Esophagus mucosa (tissue), 1 donor: ENCODE results near the gene CETN3. TPM values are rescaled to one million over a fixed set of nuclear protein-coding genes. Genes with fewer than 3 reads are reported as not detected.
"Not testable (repeated sequence)": the region's sequence is repeated elsewhere in the genome, so short reads cannot be mapped to it uniquely, and the experiment has no call there.

Experiments used
- ATAC-seq: fragments of 200-7000 bp; cut with Tn5 transposase; one replicate; pipeline ENCODE4 v1.9.1; 2020
- total RNA-seq: library from RNA; stranded (reverse); gene quantifications from one replicate; pipeline ENCODE4 v1.2.4, GENCODE V29; 2023
- donor health status: DM: yes; HTN: yes; CAD: no.

CETN3 gene
- total RNA-seq, 1 donor from 2014 or later: 19.2 TPM

DNA sequence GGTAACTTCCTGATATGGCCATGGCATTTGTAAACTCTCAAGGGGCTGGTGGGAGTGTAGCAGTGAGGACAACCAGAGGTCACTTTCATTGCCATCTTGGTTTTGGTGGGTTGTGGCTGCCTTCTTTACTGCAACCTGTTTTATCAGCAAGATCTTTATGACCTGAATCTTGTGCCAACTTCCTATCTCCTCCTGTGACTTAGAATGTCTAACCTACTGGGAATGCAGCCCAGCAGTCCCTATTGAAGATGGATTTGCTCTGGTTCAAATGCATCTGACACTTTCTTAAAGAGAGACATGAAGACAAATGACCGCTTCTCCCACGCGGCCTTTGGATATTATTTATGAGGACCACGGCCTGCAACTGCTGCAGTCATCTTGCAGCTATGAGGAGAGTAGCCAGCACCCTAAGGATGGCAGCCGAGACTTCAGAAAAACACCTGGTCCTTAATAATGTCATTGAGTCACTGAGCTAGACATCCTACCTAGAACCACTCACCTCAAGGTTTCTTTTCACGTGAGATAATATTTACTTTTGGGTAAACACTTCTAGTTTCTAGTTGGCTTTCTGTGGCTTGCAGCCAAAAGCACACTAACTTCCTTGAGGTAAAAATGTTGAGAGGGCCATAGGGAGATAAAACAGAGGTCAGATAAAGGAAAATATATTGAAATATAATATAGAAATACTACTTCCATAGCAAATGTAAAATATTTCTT is 28.2 kb downstream of the CETN3 start:
- no peak for ATAC-seq

DNA sequence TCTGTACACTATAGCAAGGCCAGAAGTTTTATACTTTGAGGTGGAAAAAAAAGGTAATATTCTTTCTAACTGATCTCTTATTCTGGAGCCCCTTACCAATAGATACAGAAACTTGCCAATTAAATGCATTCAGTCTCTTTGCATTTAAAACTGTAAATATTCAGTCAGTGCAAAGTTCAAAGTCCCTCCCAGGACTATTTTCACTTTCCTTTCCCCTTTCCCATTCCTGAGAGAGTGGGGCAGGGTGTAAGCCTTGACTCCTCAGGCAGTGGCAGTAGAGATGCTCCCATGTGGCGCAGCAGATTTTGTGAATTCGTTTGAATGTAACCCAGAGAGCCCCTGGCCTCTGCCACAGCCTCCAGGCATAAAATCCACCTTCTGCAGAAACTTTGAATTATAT is 29.9 kb downstream of the CETN3 start:
- ATAC-seq: no peak

DNA sequence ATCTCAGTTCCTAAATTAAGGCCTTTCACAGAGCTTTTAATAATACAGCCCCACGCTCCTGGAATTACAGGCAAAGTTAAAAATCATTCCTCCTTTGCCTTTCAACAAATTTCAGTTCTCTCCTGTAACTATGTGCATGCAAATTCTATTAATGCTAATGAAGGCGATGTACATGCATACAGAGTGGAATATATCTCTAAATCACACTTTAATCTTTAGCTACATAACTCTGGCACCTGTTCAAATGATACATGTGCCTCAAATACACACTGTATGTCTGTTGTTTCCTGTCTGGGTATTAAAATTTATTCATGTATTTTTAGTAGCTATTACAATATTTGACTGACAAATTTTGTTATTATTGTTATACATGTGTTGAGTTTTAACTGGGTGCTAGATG is 30.8 kb downstream of the CETN3 start:
- no peak for ATAC-seq

DNA sequence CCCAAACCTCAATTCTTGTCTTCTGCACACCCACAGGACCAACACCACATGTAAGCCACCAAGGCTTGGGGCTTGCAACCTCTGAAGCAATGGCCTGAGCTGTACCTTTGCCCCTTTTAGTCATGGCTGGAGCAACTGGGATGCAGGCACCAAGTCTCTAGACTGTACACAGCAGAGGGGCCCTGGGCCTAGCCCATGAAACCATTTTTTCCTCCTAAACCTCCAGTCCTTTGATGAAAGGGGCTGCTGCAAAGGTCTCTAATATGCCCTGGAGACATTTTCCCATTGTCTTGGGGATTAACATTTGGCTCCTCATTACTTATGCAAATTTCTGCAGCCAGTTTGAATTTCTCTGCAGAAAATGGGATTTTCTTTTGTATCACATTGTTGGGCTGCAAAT is 38.3 kb downstream of the CETN3 start:
- not testable (repeated sequence) for ATAC-seq

DNA sequence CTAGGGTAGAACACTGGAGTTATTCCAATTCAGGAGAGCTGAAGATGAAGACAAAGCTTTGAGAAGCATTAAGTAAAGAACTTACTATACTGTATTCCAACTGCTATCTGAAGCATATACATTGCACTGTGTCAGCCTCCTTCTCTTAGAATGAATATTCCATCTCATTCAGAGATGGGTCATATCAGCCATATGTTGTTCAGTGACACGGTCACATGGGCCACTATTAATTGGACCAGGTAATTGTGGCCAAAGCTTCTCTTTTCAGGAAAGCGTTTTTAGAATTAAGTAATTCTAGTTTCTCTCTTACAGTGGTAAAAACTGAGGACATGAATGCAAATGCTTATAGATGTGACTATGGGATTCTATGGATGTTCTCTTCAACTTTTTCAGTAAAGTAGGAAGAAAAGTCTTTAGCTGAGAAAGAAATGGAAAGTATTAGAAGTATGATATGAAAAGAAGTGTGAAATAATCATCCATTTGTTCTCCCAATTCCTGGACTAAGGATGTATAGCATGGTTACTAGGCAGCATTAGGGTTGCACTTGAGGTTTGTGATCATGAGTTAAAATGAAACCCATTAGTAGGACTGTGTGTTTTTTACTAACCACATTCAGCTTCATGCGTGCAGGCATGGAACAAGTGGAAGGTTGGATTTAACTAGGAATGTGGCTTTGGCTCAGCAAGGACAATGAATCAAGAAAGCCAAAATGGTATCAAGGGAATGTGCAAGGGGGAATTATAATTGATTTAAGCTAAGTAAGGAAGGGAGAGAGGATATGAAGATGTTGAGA is 40.9 kb downstream of the CETN3 start:
- no peak for ATAC-seq

DNA sequence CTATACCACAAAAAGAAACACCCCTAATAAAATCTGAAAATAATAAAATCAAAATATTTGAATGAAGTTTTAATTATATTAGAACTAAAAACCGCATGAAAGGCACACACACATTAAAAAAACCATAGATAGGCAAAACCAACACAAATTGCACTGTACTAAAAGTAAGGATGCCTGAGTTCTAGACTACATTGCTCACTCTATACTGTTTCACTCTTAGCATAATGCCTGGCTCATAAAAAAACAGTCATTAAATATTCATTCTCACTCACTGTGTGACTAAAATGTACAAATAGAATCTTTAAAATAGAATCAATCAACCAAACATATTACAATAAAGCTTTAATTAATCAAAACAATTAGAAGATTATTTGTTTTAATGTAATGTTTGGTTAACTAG is 41.7 kb downstream of the CETN3 start:
- no peak for ATAC-seq

DNA sequence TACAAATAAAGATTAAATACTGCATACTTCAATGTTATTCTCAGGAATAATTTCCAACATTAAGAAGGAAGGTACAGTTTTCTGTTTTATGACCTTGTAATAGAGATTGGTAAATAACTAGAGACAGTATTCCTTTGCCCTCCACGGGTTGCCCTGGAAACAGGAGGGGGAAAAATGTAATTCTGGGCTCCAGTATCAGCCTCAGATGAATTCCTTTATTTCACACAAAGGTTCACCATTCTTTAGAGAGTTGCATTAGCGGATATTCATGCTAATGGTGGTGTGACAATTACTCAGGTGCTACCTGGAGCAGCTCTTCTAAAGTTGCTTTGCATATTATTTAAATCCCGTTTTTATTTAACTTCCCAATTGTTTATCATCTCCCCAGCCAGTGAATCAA is 42.6 kb downstream of the CETN3 start:
- ATAC-seq: no peak

DNA sequence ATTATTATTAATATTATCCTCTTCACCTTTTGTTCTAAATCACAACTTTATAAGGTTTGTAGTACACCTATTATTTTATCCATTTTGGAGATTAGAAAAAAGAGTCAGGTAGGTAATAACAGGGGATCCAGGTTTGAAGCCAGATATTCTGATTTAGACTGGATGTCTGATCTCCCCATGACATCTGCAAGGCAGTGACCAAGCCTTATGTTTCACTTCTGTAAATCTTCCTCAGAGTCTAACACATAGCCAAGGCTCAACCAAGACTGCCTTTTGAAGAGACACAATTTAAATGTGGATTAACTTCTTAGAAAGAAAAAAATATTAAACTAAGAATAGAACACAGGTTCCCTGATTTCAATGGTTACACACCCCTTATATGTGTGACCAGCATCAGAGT is 44.2 kb downstream of the CETN3 start:
- no peak for ATAC-seq

DNA sequence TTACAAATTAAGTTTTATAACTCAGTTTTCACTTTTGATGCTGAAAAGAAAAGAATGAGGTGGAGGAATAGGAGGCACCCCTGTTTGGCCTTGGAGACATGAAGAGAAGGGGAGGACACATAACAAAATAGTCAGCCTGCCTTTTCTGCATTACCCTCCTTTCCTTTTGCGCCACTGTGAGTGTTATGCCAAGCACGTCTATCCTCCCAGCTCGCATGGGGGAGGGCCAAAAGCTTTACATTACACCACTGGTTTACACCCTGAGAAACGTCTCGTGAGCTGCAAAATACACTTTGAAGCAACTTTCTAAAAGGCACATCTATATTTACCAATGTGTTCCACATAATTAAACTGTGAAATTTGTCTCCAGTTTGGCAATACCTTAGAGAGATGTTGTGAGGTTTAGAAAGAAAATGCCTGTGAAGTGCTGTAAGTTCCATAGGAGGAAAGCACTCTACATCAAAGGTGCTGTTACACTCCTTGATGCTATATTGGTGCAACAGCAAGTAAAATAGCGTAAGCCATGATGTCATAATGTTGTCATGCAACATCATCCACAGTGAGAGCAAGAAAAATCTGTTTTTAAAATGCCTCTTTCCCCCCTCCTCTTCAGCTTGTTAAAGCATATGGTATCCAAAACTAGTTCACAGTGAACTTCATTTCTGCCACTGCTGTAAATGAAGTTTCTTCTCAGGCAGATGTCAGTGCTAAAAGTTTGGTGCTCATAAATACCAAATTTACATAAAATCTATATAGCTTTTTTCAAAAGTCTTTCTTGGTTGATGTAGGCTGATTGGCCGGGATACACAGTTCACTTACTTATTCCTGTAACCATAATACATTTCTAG is 50.3 kb downstream of the CETN3 start:
- no peak for ATAC-seq

DNA sequence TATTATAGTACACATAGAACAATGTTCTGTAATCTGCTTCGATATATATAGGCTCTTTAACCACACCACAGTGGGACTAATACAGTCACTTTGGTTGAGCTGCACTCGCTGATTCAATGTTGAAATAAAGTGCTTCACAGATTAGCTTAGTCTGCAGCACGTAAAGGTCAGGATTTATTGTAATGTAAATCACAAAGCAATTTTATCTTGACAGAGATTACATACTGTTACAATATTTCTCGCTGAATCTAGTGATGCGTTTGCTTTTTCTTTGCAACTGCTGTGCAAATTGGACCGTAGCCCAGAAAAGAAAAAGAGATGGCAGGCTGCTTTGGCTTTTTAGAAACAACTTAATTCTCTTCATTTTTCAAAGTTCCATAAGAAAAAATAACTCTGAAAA is 52.9 kb downstream of the CETN3 start:
- ATAC-seq: no peak

DNA sequence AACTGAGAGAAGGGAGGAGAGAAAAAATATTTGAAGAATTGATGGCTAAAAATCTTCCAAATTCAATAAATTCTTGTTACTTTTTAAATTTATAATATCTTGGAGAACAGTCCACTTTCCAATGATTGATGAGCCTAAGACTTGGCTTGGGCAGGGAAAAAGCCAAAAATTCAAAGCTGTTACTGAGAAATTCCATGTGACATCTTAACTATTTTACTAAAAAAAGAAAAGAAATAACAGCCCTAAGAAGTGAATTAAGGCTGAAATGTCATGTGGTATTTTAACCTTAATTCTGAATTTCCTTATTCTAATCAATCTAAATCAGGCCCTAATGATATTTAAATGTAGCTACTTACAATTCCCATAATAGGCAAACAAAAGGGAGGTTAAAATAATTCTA is 53.4 kb downstream of the CETN3 start:
- no peak for ATAC-seq

DNA sequence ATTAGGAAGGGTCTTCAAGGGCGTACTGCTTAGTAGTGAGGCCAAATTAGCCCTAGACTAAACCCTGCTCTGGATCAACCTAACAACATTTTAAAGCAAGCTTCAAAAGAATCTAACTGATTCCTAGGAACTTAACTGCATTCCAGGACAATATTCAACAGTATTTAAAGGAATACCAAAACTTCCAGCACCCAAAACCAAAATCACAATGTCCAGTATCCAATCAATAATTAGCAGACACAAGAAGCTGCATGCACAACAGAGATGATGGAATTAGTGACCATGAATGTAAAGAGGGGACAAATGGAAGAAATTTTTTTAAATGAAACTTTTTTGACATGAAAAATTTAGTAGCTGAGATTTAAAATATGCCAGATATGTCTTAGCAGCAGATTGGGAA is 53.9 kb downstream of the CETN3 start:
- no peak for ATAC-seq

DNA sequence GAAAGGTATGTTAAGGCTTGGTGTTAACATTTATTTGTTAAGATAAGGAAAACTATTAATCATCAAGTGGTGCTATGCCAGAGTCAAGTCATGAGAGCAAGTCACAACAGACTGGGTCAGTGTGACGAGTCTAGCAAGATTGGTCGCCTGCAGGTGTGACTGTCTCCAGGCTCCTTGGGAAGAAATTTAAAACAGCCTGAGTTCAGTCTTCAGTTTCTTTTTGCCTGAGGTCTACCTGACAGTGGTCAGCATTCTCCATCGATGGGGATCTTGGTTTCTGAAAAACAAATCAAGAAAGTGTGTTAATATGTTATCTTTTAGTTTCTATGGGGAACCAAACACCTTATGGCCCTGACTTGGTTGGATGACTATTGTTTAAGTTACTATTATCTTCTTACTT is 56.3 kb downstream of the CETN3 start:
- ATAC-seq: peak; percentile 43

DNA sequence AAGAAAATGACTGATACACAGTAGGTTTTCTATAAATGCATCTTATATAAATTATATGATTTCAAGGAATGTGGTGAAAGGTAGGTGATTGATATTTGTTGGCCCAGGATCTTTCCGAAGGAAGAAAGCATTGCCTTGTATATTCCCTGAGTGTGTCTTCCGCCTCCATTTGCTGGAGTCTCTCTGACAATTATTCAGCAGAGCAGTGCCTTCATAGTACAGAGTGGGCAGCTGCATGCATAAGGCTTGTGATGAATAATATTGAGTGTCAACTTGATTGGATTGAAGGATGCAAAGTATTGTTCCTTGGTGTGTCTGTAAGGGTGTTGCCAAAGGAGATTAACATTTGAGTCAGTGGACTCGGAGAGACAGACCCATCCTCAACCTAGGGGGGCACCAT is 58.5 kb downstream of the CETN3 start:
- ATAC-seq: no peak

DNA sequence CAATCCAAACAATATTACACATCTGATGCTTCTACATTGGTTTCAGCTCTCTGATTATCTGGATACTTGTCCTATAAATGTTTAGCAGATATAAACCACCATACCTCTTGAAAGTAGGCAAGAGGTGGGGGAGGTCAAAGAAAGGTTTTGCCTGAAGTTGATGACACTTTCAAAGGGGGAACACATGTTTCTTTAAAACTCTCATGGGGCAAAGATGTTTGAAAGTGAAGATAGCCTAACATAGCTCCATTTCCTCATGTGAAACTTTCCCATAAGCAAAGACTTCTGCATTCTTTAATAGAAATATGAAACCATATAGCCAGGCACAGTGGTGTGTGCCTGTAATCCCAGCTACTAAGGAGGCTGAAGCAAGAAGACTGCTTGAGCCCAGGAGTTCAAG is 62.1 kb downstream of the CETN3 start:
- no peak for ATAC-seq

DNA sequence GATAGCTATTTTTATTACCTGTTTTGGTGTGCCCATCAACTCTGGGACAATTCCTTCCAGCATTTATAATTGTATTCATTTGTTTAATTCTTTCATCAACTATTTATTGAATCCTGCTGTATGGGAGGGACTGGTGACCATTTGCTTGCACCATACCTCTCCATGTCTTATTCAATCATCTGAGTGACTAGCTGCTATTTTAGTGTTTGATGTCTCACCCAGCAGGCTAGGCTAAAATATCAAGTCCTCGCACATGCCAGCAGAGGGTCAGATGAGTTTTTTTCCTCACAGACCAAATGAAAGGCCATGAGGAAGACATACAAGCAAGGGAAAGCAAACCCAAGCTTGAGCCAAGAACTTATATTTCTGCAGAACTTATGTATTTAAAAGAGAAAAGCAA is 63.9 kb downstream of the CETN3 start:
- ATAC-seq: no peak

DNA sequence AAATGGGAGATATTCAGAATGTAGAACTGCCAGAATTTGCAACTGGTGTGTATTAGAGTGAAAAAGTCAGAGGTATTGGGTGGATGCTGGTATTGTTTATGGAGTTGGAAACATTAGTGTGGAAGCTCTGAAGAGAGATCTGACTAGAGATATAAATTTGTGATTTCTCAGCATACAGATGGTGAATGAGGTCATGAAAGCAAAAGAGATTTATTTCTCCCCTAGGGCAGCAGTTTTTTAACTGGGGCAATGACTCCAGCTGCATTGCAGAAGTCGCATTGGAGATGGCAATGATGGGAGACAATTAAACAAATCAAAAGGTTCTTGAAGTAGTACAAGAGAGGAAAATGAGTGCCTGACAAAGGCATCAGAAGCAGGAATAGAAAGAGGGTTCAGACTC is 64.9 kb downstream of the CETN3 start:
- no peak for ATAC-seq

DNA sequence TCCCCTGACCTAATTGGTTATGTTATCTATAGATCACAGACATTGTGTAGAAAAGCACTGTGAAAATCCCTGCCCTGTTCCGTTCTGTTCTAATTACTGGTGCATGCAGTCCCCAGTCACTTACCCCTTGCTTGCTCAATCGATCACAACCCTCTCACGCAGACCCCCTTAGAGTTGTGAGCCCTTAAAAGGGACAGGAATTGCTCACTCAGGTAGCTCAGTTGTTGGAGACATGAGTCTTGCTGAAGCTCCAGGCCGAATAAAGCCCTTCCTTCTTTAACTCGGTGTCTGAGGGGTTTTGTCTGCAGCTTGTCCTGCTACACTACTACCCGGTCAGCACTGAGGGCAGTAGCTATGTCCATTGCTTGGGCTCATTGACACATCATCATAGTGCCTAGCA is 65.8 kb downstream of the CETN3 start:
- not testable (repeated sequence) for ATAC-seq

DNA sequence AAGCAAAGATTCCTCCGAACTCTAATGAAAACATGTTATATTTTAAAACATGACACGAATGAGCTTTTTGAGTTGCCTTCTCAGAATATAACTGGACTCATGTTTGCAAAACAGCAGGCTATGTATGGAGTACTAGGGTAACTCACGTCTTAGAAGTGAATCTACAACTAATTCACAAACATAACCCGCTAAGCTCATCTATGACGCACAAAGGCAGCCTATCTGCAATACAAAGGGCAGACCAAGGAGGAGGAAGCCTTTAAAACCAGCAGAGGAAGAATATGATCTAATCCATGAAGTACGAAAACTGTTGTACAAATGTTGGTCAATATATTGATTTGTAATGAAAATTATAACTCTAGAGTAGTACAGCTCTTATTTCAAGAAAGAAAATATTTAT is 67.0 kb downstream of the CETN3 start:
- no peak for ATAC-seq
